ENCODE measurements around the gene RAB1A. TPM values are rescaled to one million over a fixed set of nuclear protein-coding genes. Genes with fewer than 3 reads are reported as not detected.
"Not testable (repeated sequence)": the region's sequence is repeated elsewhere in the genome, so short reads cannot be mapped to it uniquely, and the experiment has no call there.

The RAB1A gene
- polyA plus RNA-seq, 1 experiment, result 292 TPM

GRCh38 chr2:65130664-65131175 lies 814 bp upstream of the RAB1A start:
- Histone ChIP-seq H3K9me3 (ENCODE audit: control insufficient read depth, insufficient read depth, low read length) (no peaks in the 10 kb centered on the region; the same call in 1 of the 2 replicates), H3K27ac (ENCODE audit: low read depth, low read length) (peak overlapping the region; percentile 89), H3K4me3 (ENCODE audit: low read depth, low read length) (peak overlapping the region; percentile 67), H3K27me3 (ENCODE audit: control insufficient read depth, insufficient read depth, low read length) (no peaks in the 10 kb centered on the region)
- no peak for TF ChIP-seq CTCF (IDR thresholded peaks at IDR 0.05; ENCODE audit: low read depth, low read length)
- ChIA-PET POLR2A (interaction anchor here (0.6 to 1.6 kb wide), 11 partner anchors 11 to 193 kb away, joined by 3 to 11 read pairs (median 4); partner anchors contain the start of genes ACTR2 and CEP68), CTCF (interaction anchor here (0.6 to 1.3 kb wide), 6 partner anchors 15 to 591 kb away, joined by 3 to 5 read pairs (median 4); no protein-coding TSS in a partner anchor)
- no peak for DNase-seq (ENCODE audit: low read depth, low spot score)

GRCh38 chr2:65129286-65129825 lies 550 bp downstream of the RAB1A start:
- H3K4me3 ChIP-seq (ENCODE audit: low read depth, low read length), result peak overlapping the region; percentile 93
- peak overlapping the region; percentile 90 for H3K27ac ChIP-seq (ENCODE audit: low read depth, low read length)
- no peak for TF ChIP-seq CTCF (IDR thresholded peaks at IDR 0.05; ENCODE audit: low read depth, low read length)
- ChIA-PET CTCF (interaction anchor here (0.6 to 1.4 kb wide), 12 partner anchors 10 to 445 kb away, joined by 3 to 6 read pairs (median 4); no protein-coding TSS in a partner anchor), POLR2A (interaction anchor here (0.5 to 1.6 kb wide), 16 partner anchors 14 to 307 kb away, joined by 3 to 11 read pairs (median 4); partner anchors contain the start of genes ACTR2 and CEP68)
- no peaks in the 10 kb centered on the region for H3K27me3 ChIP-seq (ENCODE audit: control insufficient read depth, insufficient read depth, low read length)
- DNase-seq (ENCODE audit: low read depth, low spot score), result no peak
- H3K9me3 ChIP-seq (ENCODE audit: control insufficient read depth, insufficient read depth, low read length), result no peaks in the 10 kb centered on the region; the same call in 1 of the 2 replicates

GRCh38 chr2:65128297-65129190 lies 1.4 kb downstream of the RAB1A start:
- no peaks in the 10 kb centered on the region for H3K27me3 ChIP-seq (ENCODE audit: control insufficient read depth, insufficient read depth, low read length)
- ChIA-PET POLR2A (interaction anchor here (0.5 kb wide), 1 partner anchor 14 kb away, joined by 3 read pairs; no protein-coding TSS in a partner anchor), CTCF (interaction anchor here (0.7 to 1.4 kb wide), 2 partner anchors 57 to 426 kb away, joined by 3 to 5 read pairs; no protein-coding TSS in a partner anchor)
- DNase-seq (ENCODE audit: low read depth, low spot score), result no peak
- H3K27ac ChIP-seq (ENCODE audit: low read depth, low read length), result no peak overlapping the region
- no peak for TF ChIP-seq CTCF (IDR thresholded peaks at IDR 0.05; ENCODE audit: low read depth, low read length)
- H3K4me3 ChIP-seq (ENCODE audit: low read depth, low read length), result peak overlapping the region; percentile 93
- no peaks in the 10 kb centered on the region; the same call in 1 of the 2 replicates for H3K9me3 ChIP-seq (ENCODE audit: control insufficient read depth, insufficient read depth, low read length)

- ChIA-PET CTCF (interaction anchor here (0.7 kb wide), 1 partner anchor 588 kb away, joined by 8 read pairs; no protein-coding TSS in a partner anchor), POLR2A (interaction anchor here (0.6 to 0.7 kb wide), 3 partner anchors 35 to 86 kb away, joined by 3 to 9 read pairs (median 3); no protein-coding TSS in a partner anchor)
- DNase-seq (ENCODE audit: low read depth, low spot score); H3K9me3 ChIP-seq (ENCODE audit: control insufficient read depth, insufficient read depth, low read length); H3K27ac ChIP-seq (ENCODE audit: low read depth, low read length); H3K27me3 ChIP-seq (ENCODE audit: control insufficient read depth, insufficient read depth, low read length); H3K4me3 ChIP-seq (ENCODE audit: low read depth, low read length): not testable (repeated sequence)
These were observed 4.4 kb downstream of the RAB1A start for GRCh38 chr2:65125457-65125856.

- Histone ChIP-seq H3K4me3 (ENCODE audit: low read depth, low read length) (no peak overlapping the region), H3K27ac (ENCODE audit: low read depth, low read length) (peak overlapping the region; percentile 3), H3K27me3 (ENCODE audit: control insufficient read depth, insufficient read depth, low read length) (no peaks in the 10 kb centered on the region), H3K9me3 (ENCODE audit: control insufficient read depth, insufficient read depth, low read length) (no peaks in the 10 kb centered on the region)
- TF ChIP-seq CTCF (IDR thresholded peaks at IDR 0.05; ENCODE audit: low read depth, low read length), result no peak
- POLR2A ChIA-PET, result interaction anchor here (0.6 kb wide), 1 partner anchor 587 kb away, joined by 5 read pairs; no protein-coding TSS in a partner anchor
- CTCF ChIA-PET, result interaction anchor here (0.5 to 1.1 kb wide), 3 partner anchors 8 to 451 kb away, joined by 4 to 5 read pairs (median 5); no protein-coding TSS in a partner anchor
- DNase-seq (ENCODE audit: low read depth, low spot score), result no peak
These were observed 7.6 kb downstream of the RAB1A start for GRCh38 chr2:65122313-65122712.

Measured in AG04450 (cell line).